Hematopoietic multipotent progenitor cell treated with erythropoietin and hydrocortisone succinate and interleukin-3 and kit ligand, for 8 days (in vitro differentiated cells): ENCODE measurements around the gene MRPL10.
A peak's percentile ranks its signal among the peaks of the same experiment; 100 is the strongest.
"Not testable (repeated sequence)": the region's sequence is repeated elsewhere in the genome, so short reads cannot be mapped to it uniquely, and the experiment has no call there.

Source experiments
- DNase-seq: peaks from one replicate; pipeline ENCODE4 v3.0.0-alpha.2; 2015

Gene MRPL10

DNA sequence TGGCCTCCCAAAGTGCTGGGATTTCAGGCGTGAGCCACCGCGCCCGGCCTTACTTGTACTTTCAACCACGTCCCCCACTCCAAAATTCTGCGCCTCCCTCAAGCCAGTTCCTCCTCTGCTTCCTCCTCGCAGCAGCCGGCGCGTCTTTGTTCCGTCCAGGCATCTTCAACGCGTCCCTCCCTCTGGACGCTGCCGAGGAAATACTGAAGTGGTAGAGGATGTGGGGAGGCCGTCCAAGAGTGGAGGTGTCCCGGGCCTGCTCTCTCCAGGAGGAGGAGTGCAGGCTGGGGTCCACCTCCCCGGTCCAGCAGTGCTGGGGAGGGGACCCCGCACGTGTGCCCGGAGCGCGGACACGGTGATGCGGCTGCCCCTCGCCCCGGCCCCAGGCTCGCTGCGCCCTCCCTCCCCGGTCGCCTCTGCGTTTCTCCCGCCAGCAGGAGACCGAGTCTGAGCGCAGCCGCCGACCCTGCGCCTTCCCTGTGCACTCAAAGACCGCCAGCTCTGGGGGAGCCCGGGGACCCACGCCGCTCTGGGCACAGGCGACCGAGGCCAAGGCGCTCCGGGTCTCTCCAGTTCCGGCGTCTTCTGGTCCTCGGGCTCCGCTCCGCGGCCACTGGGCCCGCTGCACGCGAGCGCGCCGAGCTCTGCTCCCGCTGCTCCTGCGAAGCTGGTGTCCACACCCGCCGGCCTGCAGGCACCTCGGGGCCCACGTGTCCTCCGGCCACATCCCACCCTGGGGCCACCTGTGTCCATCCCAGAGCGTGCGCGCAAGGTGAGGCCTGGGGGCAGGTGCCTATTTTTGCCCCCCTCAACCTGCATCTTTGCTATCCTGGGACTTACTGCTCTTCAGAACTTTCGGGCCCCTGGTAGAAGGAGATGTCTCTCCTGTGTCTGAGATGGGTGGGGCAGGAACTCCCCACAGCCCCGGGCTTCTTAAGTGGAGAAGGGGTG, 41.5 kb downstream of the MRPL10 start:
- DNase-seq: peak; percentile 17

DNA sequence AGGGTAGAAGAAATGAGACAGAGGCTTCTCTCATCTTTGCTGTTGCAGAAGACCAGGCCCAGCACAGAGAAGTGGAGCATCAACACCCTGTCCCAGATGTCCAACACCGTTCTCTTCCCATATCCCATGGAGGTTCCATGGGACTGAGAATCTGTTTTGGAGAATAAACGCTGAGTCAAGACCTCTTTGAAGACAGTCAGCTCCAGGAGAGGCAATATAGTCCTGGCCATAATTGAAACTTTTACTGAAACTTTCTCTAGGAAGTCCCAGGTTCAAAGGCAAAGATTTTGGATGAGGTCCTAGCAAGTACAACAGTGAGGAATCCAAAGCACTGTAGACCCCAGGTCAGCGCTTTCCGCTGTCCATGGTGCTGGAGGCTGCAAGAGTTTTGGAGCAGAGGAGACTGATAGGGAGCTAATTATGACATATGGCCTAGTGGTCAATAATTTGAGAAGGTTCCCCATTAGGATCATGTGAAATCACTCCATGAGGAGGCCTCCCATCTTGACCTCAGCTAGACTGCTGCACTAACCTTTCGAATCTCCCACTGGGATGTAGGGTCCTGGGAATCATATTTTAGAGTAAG, 45.7 kb downstream of the MRPL10 start:
- DNase-seq: peak; percentile 35

DNA sequence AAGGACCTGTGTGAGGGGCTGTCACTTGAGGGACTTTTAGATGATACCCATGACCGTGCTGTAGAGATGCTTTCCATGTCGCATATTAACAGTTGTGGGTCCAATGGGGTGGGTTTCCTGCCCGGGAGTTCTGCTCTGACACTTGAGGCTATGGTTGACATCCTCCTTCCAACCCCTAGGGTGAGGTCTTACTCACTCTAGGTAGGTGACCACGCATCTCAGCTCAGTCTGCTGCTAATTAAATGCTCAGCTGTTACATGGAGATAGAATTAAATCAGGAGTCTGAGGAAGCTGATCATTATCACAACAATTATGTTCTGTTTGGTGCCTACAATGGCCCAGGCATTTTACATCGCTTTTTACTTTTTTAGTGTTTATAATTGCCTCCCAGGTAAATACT, 49.9 kb downstream of the MRPL10 start:
- DNase-seq: no peak

DNA sequence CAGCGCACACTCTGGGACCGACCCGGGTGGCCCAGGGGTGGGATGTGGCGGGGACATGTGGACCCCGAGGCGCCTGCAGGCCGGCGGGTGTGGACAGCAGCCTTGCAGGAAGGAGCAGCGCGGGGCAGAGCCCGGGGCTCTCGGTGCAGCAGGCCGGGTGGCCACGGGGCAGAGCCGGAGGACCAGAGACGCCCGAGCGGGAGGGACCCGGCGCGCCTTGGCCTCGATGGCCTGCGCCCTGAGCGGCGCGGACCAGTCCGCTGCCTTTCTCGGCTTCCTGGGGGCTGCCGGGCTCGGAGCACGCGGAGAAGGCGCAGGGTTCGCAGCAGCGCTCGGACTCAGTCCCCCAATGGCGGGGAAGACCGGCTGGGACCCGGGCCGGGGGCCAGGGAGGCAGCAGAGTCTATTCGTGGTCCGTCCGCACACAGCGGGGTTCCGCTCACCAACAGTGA, 53.1 kb downstream of the MRPL10 start:
- no peak for DNase-seq

DNA sequence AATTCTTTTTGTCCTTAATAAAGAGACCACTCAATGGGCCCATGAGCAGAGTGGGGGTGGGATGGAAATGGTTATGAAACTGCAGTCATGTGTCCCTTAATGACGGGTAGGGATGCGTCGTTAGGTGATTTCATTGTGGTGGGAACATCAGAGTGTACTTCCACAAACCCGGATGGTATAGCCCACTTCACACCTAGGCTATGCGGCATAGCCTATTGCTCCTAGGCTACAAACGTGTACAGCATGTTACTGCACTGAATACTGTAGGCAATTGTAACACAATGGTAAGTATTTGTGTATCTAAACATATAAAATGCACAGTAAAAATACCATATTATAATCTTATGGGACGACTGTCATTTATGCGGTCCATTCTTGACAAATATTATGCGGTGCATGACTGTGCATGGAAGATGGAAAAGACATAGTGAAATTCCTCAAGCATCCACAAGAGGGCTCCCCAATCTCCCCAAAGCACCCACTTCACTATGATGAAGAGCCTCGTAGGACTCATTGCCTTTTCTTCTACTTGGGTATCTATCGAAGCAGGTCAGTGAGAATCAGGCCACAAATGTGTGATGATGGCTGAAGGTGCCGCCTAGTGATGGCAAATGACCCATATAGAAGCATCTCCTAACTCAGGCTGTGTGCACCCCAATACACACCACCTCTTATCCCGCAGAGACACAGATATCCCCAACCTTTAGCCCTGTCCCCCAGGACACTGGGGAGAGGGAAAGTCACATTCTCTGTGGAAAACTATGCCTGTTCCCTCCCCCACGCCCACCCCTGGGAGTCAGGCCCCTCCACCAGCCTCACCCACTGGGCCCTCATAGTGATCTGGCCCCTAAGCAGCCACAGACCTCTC, 54.8 kb downstream of the MRPL10 start:
- peak; percentile 64 for DNase-seq

DNA sequence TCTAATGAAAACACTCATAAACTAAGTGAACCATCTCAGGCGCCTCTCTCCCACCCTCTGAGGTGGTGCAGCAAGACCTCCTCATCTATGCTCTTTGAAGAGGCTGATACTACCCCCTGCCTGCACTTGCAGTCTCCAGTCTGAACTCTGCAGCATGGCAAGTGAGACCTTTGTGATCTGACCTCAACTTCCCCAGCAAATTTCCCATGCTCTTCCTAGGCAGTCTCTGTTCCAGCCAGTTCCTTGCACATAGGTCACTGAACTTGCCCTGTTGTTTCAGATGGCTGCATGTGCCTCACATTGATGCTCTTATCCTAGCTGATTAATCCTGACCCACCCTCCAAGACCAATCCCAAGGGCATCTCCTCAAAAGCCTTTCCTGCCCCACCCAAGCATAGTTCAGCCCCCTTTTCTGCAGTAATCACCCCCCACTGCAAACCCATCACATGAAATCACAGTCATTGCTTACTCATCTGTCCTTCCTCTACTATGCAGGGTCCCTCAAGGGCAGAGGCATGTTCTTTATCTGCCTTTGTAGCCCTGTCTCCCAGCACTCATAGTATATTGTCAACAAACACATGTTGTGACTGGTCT, 56.3 kb downstream of the MRPL10 start:
- no peak for DNase-seq

DNA sequence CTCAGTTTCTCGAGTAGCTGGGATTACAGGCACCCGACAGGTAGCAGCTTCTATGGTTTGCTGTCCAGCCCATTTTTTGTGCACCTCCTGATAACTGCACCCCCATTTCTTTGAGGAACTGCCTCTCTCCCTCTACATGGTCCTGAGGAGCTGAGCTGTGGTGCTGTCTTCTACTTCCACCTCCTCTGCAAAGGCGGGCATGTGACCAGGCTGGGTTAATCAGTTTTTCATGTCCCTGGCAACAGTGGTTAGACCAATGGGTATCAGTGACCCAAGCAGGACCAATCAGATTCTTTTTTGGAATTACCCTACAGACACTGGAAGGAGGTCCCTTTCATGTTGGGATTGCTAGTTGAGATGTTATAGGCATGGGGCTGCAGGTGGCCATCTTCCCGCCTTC, 57.0 kb downstream of the MRPL10 start:
- no peak for DNase-seq

DNA sequence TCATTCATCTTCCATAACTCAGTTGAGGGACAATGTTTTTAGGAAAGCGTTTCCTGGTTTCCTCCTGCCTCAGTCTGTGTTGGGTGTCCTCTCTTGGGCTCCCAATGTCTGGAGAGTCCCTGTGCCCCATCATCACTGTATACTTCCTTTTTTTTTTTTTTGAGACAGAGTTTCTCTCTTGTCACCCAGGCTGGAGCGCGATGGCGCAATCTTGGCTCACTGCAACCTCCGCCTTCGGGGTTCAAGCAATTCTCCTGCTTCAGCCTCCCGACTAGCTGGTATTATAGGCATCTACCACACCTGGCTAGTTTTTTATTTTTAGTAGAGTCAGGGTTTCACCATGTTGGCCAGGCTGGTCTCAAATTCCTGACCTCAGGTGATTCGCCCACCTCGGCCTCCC, 57.7 kb downstream of the MRPL10 start:
- DNase-seq: not testable (repeated sequence)
